GM23338 (cell line): ENCODE data around the gene SH2D2A. TPM values are rescaled to one million over a fixed set of nuclear protein-coding genes. Genes with fewer than 3 reads are reported as not detected.

Source experiments
- ATAC-seq: fragments of 200-7000 bp; cut with Tn5 transposase; 3 replicates; pipeline ENCODE4 v1.9.1; 2020
- DNase-seq: peaks from one replicate; pipeline ENCODE4 v3.0.0-alpha.2; 2015; ENCODE audit warnings: low spot score
- H2AFZ ChIP-seq: fragments of 200-600 bp; sonication (generic); 2 replicates; pipeline ENCODE4 v1.8.0; 2016; ENCODE audit warnings: antibody characterized with exemption, mild to moderate bottlenecking, moderate library complexity
- H3F3A ChIP-seq: fragments of 200-600 bp; sonication (generic); replicated peaks from 2 replicates; pipeline ENCODE4 v1.8.0; 2017; ENCODE audit warnings: antibody characterized with exemption, mixed run types, low read depth
- H3K27ac ChIP-seq: fragments of 200-600 bp; sonication (generic); 2 replicates; pipeline ENCODE4 v1.6.1; 2016; ENCODE audit warnings: low read depth
- H3K27me3 ChIP-seq: fragments of 200-600 bp; sonication (generic); 2 replicates; pipeline ENCODE4 v1.8.0; 2016; ENCODE audit warnings: mild to moderate bottlenecking, mixed run types, moderate library complexity; ENCODE audit not compliant: insufficient read depth
- H3K36me3 ChIP-seq: fragments of 200-600 bp; sonication (generic); 2 replicates; pipeline ENCODE4 v1.8.0; 2016; ENCODE audit warnings: mild to moderate bottlenecking; ENCODE audit not compliant: insufficient read depth
- H3K4me1 ChIP-seq: fragments of 200-600 bp; sonication (generic); 2 replicates; pipeline ENCODE4 v1.8.0; 2016; ENCODE audit warnings: mild to moderate bottlenecking, moderate library complexity; ENCODE audit not compliant: insufficient read depth
- H3K4me2 ChIP-seq: fragments of 200-600 bp; sonication (generic); 2 replicates; pipeline ENCODE4 v1.7.1; 2017; ENCODE audit warnings: mixed run types
- H3K4me3 ChIP-seq: fragments of 200-600 bp; sonication (generic); 2 replicates; pipeline ENCODE4 v1.6.1; 2016; ENCODE audit warnings: mixed run types
- H3K79me2 ChIP-seq: fragments of 200-600 bp; sonication (generic); replicated peaks from 2 replicates; pipeline ENCODE4 v1.8.0; 2017; ENCODE audit warnings: mild to moderate bottlenecking; ENCODE audit not compliant: insufficient read depth
- H3K9me2 ChIP-seq: fragments of 200-600 bp; sonication (generic); 2 replicates; pipeline ENCODE4 v1.8.0; 2017; ENCODE audit not compliant: insufficient read depth
- H4K20me1 ChIP-seq: fragments of 200-600 bp; sonication (generic); replicated peaks from 2 replicates; pipeline ENCODE4 v1.8.0; 2017; ENCODE audit warnings: mild to moderate bottlenecking; ENCODE audit not compliant: insufficient read depth
- H3K27ac Mint-ChIP-seq: 2 replicates; pipeline ENCODE4 v1.8.0; 2020; ENCODE audit warnings: inconsistent platforms, mild to moderate bottlenecking, moderate library complexity, mixed read lengths
- H3K27me3 Mint-ChIP-seq: 3 replicates; pipeline ENCODE4 v1.8.0; 2022; ENCODE audit warnings: low read depth, mild to moderate bottlenecking, moderate library complexity, mixed read lengths, inconsistent platforms; ENCODE audit not compliant: insufficient read depth, poor library complexity
- H3K36me3 Mint-ChIP-seq: 3 replicates; pipeline ENCODE4 v1.8.0; 2021; ENCODE audit warnings: low read depth, mild to moderate bottlenecking, inconsistent platforms, moderate library complexity, mixed read lengths
- H3K4me1 Mint-ChIP-seq: 3 replicates; pipeline ENCODE4 v1.8.0; 2020; ENCODE audit warnings: mild to moderate bottlenecking, inconsistent platforms, mixed read lengths
- H3K4me3 Mint-ChIP-seq: 3 replicates; pipeline ENCODE4 v1.8.0; 2021; ENCODE audit warnings: moderate library complexity, mild to moderate bottlenecking, inconsistent platforms, mixed read lengths
- H3K9me3 Mint-ChIP-seq: 3 replicates; pipeline ENCODE4 v1.8.0; 2020; ENCODE audit warnings: moderate library complexity, mild to moderate bottlenecking, inconsistent platforms, mixed read lengths
- CREB1 ChIP-seq: fragments of 250-450 bp; sonication (Bioruptor Pico); IDR thresholded peaks from 2 replicates; pipeline ENCODE4 v1.5.0; 2020; ENCODE audit warnings: low read depth, mild to moderate bottlenecking, moderate library complexity
- CTCF ChIP-seq, 2 experiments: fragments of 200-600 bp in 1 of 2; sonication (generic) in 1 of 2; conservative IDR thresholded peaks; 2 replicates each; pipeline versions ENCODE4 v1.5.1 to v1.6.1; 2016 to 2017; ENCODE audit warnings: antibody characterized with exemption in 2 of 2, low read depth in 2 of 2, mild to moderate bottlenecking in 2 of 2, moderate library complexity in 1 of 2
- ETS1 ChIP-seq: IDR thresholded peaks from 2 replicates; pipeline ENCODE4 v1.6.1; 2016; ENCODE audit warnings: antibody characterized with exemption
- EZH2 ChIP-seq: fragments of 200-600 bp; sonication (generic); IDR thresholded peaks from one replicate; pipeline ENCODE4 v1.8.0; 2017; ENCODE audit warnings: antibody characterized with exemption, mild to moderate bottlenecking, low read depth; ENCODE audit not compliant: unreplicated experiment
- EZH2phosphoT487 ChIP-seq: fragments of 200-600 bp; sonication (generic); IDR thresholded peaks from one replicate; pipeline ENCODE4 v1.8.1; 2018; ENCODE audit warnings: antibody characterized with exemption; ENCODE audit not compliant: unreplicated experiment
- NANOG ChIP-seq: IDR thresholded peaks from 2 replicates; pipeline ENCODE4 v1.6.1; 2016; ENCODE audit warnings: antibody characterized with exemption, borderline replicate concordance
- POLR2AphosphoS5 ChIP-seq: IDR thresholded peaks from 2 replicates; pipeline ENCODE4 v1.6.1; 2016; ENCODE audit warnings: antibody characterized with exemption, low read depth
- REST ChIP-seq: IDR thresholded peaks from one replicate; pipeline ENCODE4 v1.6.1; 2018; ENCODE audit warnings: antibody characterized with exemption; ENCODE audit not compliant: unreplicated experiment
- ZNF462 ChIP-seq: fragments of 250-450 bp; sonication (Bioruptor Pico); IDR thresholded peaks from 2 replicates; pipeline ENCODE4 v1.5.0; 2020; ENCODE audit warnings: mild to moderate bottlenecking, moderate library complexity
- polyA plus RNA-seq: library from polyadenylated mRNA; unstranded; fragments of >200 nt; fragmentation: Nextera tagmentation; extraction: Ambion mirVana; gene quantifications from 2 replicates; pipeline ENCODE4 v1.2.1, GENCODE V29; 2016
- total RNA-seq: library from RNA; depleted of rRNA; stranded (reverse); fragments of >200 nt; shearing (Covaris generic); gene quantifications from 2 replicates; pipeline ENCODE4 v1.2.3, GENCODE V29; 2014

The SH2D2A gene
- total and polyA plus RNA-seq, 2 experiments from 2014 or later = 5.5 to 11.5 TPM

GRCh38 chr1:156768610-156769295, 47.9 kb downstream of the SH2D2A start (continued):
- TF ChIP-seq CTCF (conservative IDR thresholded peaks at IDR 0.05; ENCODE audit: low read depth in 2 of 2) (no peak), CREB1 (CRISPR knock-in tag) (no peak), REST (no peak)

- Histone ChIP-seq H3K27ac (peak overlapping the region; percentile 83), H3K36me3 (peaks cover 7% of the 10 kb centered on the region), H3K4me1 (peaks cover 32% of the 10 kb centered on the region), H3F3A (peaks cover 15% of the 10 kb centered on the region), H3K27me3 (no peaks in the 10 kb centered on the region), H2AFZ (no peak overlapping the region), H4K20me1 (peaks cover 45% of the 10 kb centered on the region), H3K79me2 (peaks cover 59% of the 10 kb centered on the region), H3K9me2 (no peaks in the 10 kb centered on the region), H3K4me3 (peak overlapping the region; percentile 71), H3K4me2 (peak overlapping the region; percentile 99)
- Mint-ChIP-seq H3K27me3 (peaks cover 10% of the 10 kb centered on the region), H3K4me1 (peaks cover 37% of the 10 kb centered on the region), H3K27ac (no peak overlapping the region), H3K4me3 (no peak overlapping the region), H3K9me3 (no peaks in the 10 kb centered on the region), H3K36me3 (peaks cover 35% of the 10 kb centered on the region)
- ATAC-seq (peak; percentile 45), DNase-seq (peak; percentile 87)
- TF ChIP-seq ETS1 (no peak), EZH2 (no peak), EZH2phosphoT487 (no peak), POLR2AphosphoS5 (no peak; the same call in 1 of the 2 replicates), NANOG (no peak), ZNF462 (no peak)
Observed at GRCh38 chr1:156767879-156768604, 48.6 kb downstream of the SH2D2A start.
